Esophagus squamous epithelium (tissue), 5 donors: ENCODE measurements around the gene CHD2. TPM values are rescaled to one million over a fixed set of nuclear protein-coding genes. Genes with fewer than 3 reads are reported as not detected.
A peak's percentile ranks its signal among the peaks of the same experiment; 100 is the strongest.

Experiments
- DNase-seq: peaks from one replicate; lab custom pipeline; 2025; lab: John Stamatoyannopoulos, UW
- H3K27ac ChIP-seq, 4 donors: fragments of 200-600 bp; sonication (generic); one replicate each; pipeline ENCODE4 v1.5.1; 2016 to 2019; ENCODE audit warnings: mild to moderate bottlenecking in 1 of 4
- H3K27me3 ChIP-seq, 4 donors: fragments of 200-600 bp; sonication (generic); 1 replicate in 3 of 4; 2 replicates in 1 of 4; pipeline versions ENCODE4 v1.5.1 to v1.6.0; 2017 to 2021; ENCODE audit warnings: antibody characterized with exemption in 1 of 4
- H3K36me3 ChIP-seq, 3 donors: fragments of 200-600 bp; sonication (generic); one replicate each; pipeline ENCODE4 v1.5.1; 2016 to 2019
- H3K4me1 ChIP-seq, 3 donors: fragments of 200-600 bp; sonication (generic); one replicate each; pipeline ENCODE4 v1.5.1; 2017 to 2019
- H3K4me3 ChIP-seq, 4 donors: fragments of 200-600 bp; sonication (generic); 1 replicate in 3 of 4; 2 replicates in 1 of 4; pipeline ENCODE4 v1.5.1; 2016 to 2019; ENCODE audit warnings: mild to moderate bottlenecking in 2 of 4, moderate library complexity in 1 of 4
- H3K9me3 ChIP-seq, 3 donors: fragments of 200-600 bp; sonication (generic); one replicate each; pipeline ENCODE4 v1.5.1; 2016 to 2019
- POLR2A ChIP-seq, 4 donors: fragments of 450-650 bp; IDR thresholded peaks; one replicate each; pipeline ENCODE4 v1.6.1; 2017; ENCODE audit warnings: antibody characterized with exemption in 4 of 4, mild to moderate bottlenecking in 4 of 4, moderate library complexity in 3 of 4
- WGBS, 2 donors: methylation state at CpG; one replicate each; pipeline ENCODE4 v1.1.5; 2018; 5-methylcytosine and 5-hydroxymethylcytosine counted together
- intact Hi-C: fragments of 100-400 bp; cut with DNase I; formaldehyde crosslinking; loops from one replicate; pipeline ENCODE4 v1.15.0; 2022
- total RNA-seq, 4 donors: library from RNA; depleted of rRNA; stranded (reverse); fragments of >200 nt; gene quantifications; one replicate each; pipeline ENCODE4 v1.1.0, GENCODE V29; 2016
- TF ChIP-seq, protein P1 (sequence below), 6 experiments: fragments of 450-650 bp in 4 of 6; fragments of 200-600 bp in 2 of 6; sonication (generic) in 2 of 6; IDR thresholded peaks; one replicate each; pipeline ENCODE4 v1.5.1; 2016 to 2019; ENCODE audit warnings: antibody characterized with exemption in 6 of 6, mild to moderate bottlenecking in 4 of 6, moderate library complexity in 4 of 6
- donor health status: DM: yes; HTN: yes; CAD: no.

CHD2 gene
- total RNA-seq, 4 donors from 2014 or later = 36.1 to 132 (median 74.8) TPM

DNA sequence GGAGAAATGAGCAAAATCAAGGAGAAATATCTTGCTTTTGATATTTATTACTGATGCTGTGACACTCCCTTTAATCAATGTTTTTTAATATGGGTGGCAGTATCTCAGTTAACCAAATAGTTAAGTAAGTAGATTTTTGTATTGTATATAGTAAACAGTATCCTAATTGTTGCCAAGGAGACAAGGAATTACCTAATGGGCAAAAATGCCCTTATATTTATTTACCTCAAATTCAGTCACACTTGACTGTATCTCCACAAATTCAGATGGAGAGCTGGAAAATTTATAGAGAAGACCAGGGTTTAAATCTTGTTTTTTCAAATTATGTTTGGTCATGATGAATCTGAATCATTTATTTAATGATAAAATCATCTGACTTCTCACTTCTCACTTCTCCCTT, 3.6 kb upstream of the CHD2 start:
- intact Hi-C loops = no loop called here
- Histone ChIP-seq H3K9me3 (no peaks in the 10 kb centered on the region), H3K4me3 (no peak overlapping the region), H3K27me3 (no peaks in the 10 kb centered on the region), H3K27ac (peak overlapping the region in 2 of 4 donors; percentile 6 to 67), H3K36me3 (peaks cover 15 to 66% (median 16%) of the 10 kb centered on the region in 3 donors), H3K4me1 (peaks cover 0 to 77% (median 26%) of the 10 kb centered on the region in 3 donors)
- no peak for DNase-seq
- TF ChIP-seq, protein P1, sequence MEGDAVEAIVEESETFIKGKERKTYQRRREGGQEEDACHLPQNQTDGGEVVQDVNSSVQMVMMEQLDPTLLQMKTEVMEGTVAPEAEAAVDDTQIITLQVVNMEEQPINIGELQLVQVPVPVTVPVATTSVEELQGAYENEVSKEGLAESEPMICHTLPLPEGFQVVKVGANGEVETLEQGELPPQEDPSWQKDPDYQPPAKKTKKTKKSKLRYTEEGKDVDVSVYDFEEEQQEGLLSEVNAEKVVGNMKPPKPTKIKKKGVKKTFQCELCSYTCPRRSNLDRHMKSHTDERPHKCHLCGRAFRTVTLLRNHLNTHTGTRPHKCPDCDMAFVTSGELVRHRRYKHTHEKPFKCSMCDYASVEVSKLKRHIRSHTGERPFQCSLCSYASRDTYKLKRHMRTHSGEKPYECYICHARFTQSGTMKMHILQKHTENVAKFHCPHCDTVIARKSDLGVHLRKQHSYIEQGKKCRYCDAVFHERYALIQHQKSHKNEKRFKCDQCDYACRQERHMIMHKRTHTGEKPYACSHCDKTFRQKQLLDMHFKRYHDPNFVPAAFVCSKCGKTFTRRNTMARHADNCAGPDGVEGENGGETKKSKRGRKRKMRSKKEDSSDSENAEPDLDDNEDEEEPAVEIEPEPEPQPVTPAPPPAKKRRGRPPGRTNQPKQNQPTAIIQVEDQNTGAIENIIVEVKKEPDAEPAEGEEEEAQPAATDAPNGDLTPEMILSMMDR (IDR thresholded peaks at IDR 0.05) = no peak
- no peak for TF ChIP-seq POLR2A (IDR thresholded peaks at IDR 0.05)

DNA sequence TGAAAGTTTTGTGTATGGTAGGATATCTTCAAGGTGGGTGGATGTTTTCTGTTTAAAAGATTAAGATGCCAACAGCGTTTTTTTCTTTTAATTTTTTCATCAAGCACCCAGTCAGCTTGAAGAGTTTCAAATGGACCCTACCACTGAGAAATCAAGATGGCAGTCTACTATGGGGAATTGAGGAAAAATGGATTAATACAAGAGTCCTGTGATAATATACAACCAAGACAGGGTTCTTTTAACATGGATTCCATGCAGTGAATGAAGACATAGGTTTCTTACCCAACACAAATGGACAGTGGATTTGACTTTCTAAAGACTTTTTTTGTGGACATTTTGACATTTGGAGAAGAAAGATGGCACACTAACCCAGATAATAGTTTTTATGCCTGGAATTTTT, 2.5 kb upstream of the CHD2 start:
- no peaks in the 10 kb centered on the region for H3K27me3 ChIP-seq
- no peak overlapping the region for H3K4me3 ChIP-seq
- H3K36me3 ChIP-seq = peaks cover 12 to 55% (median 15%) of the 10 kb centered on the region in 3 donors
- no peak for DNase-seq
- intact Hi-C loops = no loop called here
- peak overlapping the region in 1 of 4 donors; percentile 100 for H3K27ac ChIP-seq
- TF ChIP-seq, protein P1 (IDR thresholded peaks at IDR 0.05) = no peak
- TF ChIP-seq POLR2A (IDR thresholded peaks at IDR 0.05) = no peak
- H3K4me1 ChIP-seq = peaks cover 0 to 74% (median 23%) of the 10 kb centered on the region in 3 donors
- 70 to 80% methylated on average over 1 of the region's 1 CpG for WGBS, 2 donors
- no peaks in the 10 kb centered on the region for H3K9me3 ChIP-seq

GRCh38 chr15:92898988-92899582, 1.0 kb upstream of the CHD2 start:
- H3K27me3 ChIP-seq = no peaks in the 10 kb centered on the region
- H3K27ac ChIP-seq = peak overlapping the region in 3 of 4 donors; percentile 37 to 100 (median 96)
- intact Hi-C loops = no loop called here
- peak overlapping the region in 1 of 4 donors; percentile 73 for H3K4me3 ChIP-seq
- 85 to 87% methylated on average over 5 of the region's 5 CpGs for WGBS, 2 donors
- no peaks in the 10 kb centered on the region for H3K9me3 ChIP-seq
- no peak for TF ChIP-seq POLR2A (IDR thresholded peaks at IDR 0.05)
- TF ChIP-seq, protein P1 (IDR thresholded peaks at IDR 0.05) = no peak
- H3K36me3 ChIP-seq = peaks cover 0 to 40% (median under 1%) of the 10 kb centered on the region in 3 donors
- DNase-seq = no peak
- peaks cover 0 to 80% (median 23%) of the 10 kb centered on the region in 3 donors for H3K4me1 ChIP-seq

- no peak for TF ChIP-seq POLR2A (IDR thresholded peaks at IDR 0.05)
- TF ChIP-seq, protein P1 (IDR thresholded peaks at IDR 0.05) = peak in 3 of 6 experiments; percentile 24 to 55 (median 25)
- DNase-seq = no peak
- Histone ChIP-seq H3K4me1 (peaks cover 0 to 75% (median 22%) of the 10 kb centered on the region in 3 donors), H3K27ac (peak overlapping the region; percentile 93 to 100 (median 96)), H3K36me3 (peaks cover 0 to 35% (median 0%) of the 10 kb centered on the region in 3 donors), H3K9me3 (no peaks in the 10 kb centered on the region), H3K27me3 (no peaks in the 10 kb centered on the region), H3K4me3 (peak overlapping the region in 3 of 4 donors; percentile 55 to 87 (median 73))
- WGBS, 2 donors = 74 to 77% methylated on average over 1 of the region's 1 CpG
- intact Hi-C loops = no loop called here
These were observed 550 bp upstream of the CHD2 start for GRCh38 chr15:92899601-92899947.

DNA sequence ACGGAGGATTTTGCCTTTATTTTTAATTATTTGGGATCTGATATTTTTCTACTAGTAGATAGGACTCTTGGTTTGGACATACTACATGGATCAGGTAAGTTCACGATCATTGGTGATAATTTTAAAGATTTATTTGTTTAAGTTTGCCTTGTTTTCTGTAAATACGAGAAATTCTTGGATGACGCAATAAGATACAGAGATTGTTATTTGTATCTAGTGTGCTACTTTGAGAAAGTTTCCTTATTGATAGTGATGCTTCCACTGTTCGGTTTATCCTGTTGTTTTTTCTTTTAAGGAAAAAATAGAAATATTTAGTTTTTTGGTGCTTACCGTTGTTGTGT, 577 bp downstream of the CHD2 start:
- intact Hi-C loops = no loop called here
- H3K4me3 ChIP-seq = peak overlapping the region; percentile 49 to 87 (median 64)
- 0 to 1% methylated on average over 6 of the region's 6 CpGs for WGBS, 2 donors

More for the DNA sequence above, 577 bp downstream of the CHD2 start:
- H3K27ac ChIP-seq = peak overlapping the region; percentile 93 to 100 (median 96)
- TF ChIP-seq POLR2A (IDR thresholded peaks at IDR 0.05) = no peak
- TF ChIP-seq, protein P1 (IDR thresholded peaks at IDR 0.05) = no peak
- peaks cover 0 to 74% (median 18%) of the 10 kb centered on the region in 3 donors for H3K4me1 ChIP-seq
- H3K9me3 ChIP-seq = no peaks in the 10 kb centered on the region
- H3K27me3 ChIP-seq = no peaks in the 10 kb centered on the region
- H3K36me3 ChIP-seq = peaks cover 0 to 24% (median 0%) of the 10 kb centered on the region in 3 donors
- DNase-seq = no peak
